ENCODE measurements around the gene FBLN2.

The FBLN2 gene

GRCh38 chr3:13533885-13534301 is 15.0 kb upstream of the FBLN2 start:
- DNase-seq, result no peak

- DNase-seq, result no peak
These were observed 13.4 kb upstream of the FBLN2 start for GRCh38 chr3:13535526-13535875.

- no peak for DNase-seq
These were observed 13.0 kb upstream of the FBLN2 start for GRCh38 chr3:13535905-13536304.

- DNase-seq, result no peak
These were observed 12.5 kb upstream of the FBLN2 start for GRCh38 chr3:13536432-13536831.

GRCh38 chr3:13536832-13537231 is 12.1 kb upstream of the FBLN2 start:
- no peak for DNase-seq

- DNase-seq, result no peak
These were observed 11.5 kb upstream of the FBLN2 start for GRCh38 chr3:13537244-13537908.

GRCh38 chr3:13537909-13538296 is 11.0 kb upstream of the FBLN2 start:
- no peak for DNase-seq

GRCh38 chr3:13538520-13539291 is 10.2 kb upstream of the FBLN2 start:
- DNase-seq, result no peak

GRCh38 chr3:13539292-13539638 is 9.7 kb upstream of the FBLN2 start:
- DNase-seq, result no peak

GRCh38 chr3:13539671-13540070 is 9.3 kb upstream of the FBLN2 start:
- no peak for DNase-seq

GRCh38 chr3:13540297-13540995 is 8.5 kb upstream of the FBLN2 start:
- DNase-seq, result no peak

GRCh38 chr3:13541691-13542090 is 7.2 kb upstream of the FBLN2 start:
- DNase-seq, result no peak

GRCh38 chr3:13542142-13542541 is 6.8 kb upstream of the FBLN2 start:
- no peak for DNase-seq

- no peak for DNase-seq
These were observed 5.7 kb upstream of the FBLN2 start for GRCh38 chr3:13543253-13543652.

- peak; percentile 84 for DNase-seq
These were observed 4.6 kb upstream of the FBLN2 start for GRCh38 chr3:13544293-13544831.

GRCh38 chr3:13544951-13545651 is 3.8 kb upstream of the FBLN2 start:
- no peak for DNase-seq

- no peak for DNase-seq
These were observed 2.9 kb upstream of the FBLN2 start for GRCh38 chr3:13545952-13546454.

- DNase-seq, result no peak
These were observed 2.2 kb upstream of the FBLN2 start for GRCh38 chr3:13546667-13547171.

- DNase-seq, result no peak
These were observed 1.1 kb upstream of the FBLN2 start for GRCh38 chr3:13547591-13548371.

GRCh38 chr3:13549623-13550422 is 898 bp downstream of the FBLN2 start:
- no peak for DNase-seq

GRCh38 chr3:13550423-13550690 is 1.4 kb downstream of the FBLN2 start:
- DNase-seq, result no peak

Data from activated CD8-positive, alpha-beta memory T cell treated with anti-CD3 and anti-CD28 coated beads for 24 hours (primary cell).